Keratinocyte (primary cell): ENCODE results near the gene APLP2.
"Not testable (repeated sequence)": the region's sequence is repeated elsewhere in the genome, so short reads cannot be mapped to it uniquely, and the experiment has no call there.

Experiments
- CTCF ChIP-seq, 3 experiments: IDR thresholded peaks in 1 of 3; conservative IDR thresholded peaks in 1 of 3; optimal IDR thresholded peaks in 1 of 3; 2 replicates in 2 of 3; 3 replicates in 1 of 3; pipeline versions ENCODE3 to v1.5.1; 2011; ENCODE audit warnings: low read length in 3 of 3, mild to moderate bottlenecking in 3 of 3, moderate library complexity in 2 of 3, control low read depth in 1 of 3, inconsistent platforms in 1 of 3; ENCODE audit not compliant: insufficient read depth in 2 of 3; ENCODE audit errors: extremely low read depth in 1 of 3
- EZH2 ChIP-seq: IDR thresholded peaks from one replicate; pipeline ENCODE4 v1.6.1; 2012; ENCODE audit warnings: inconsistent platforms, mild to moderate bottlenecking, low read length, moderate library complexity

- not testable (repeated sequence) for TF ChIP-seq EZH2; CTCF (optimal IDR thresholded peaks at IDR 0.05 in 1 of 3, IDR thresholded peaks at IDR 0.05 in 1 of 3, conservative IDR thresholded peaks at IDR 0.05 in 1 of 3; ENCODE audit: extremely low read depth in 1 of 3, insufficient read depth in 2 of 3, low read length in 3 of 3)
Observed at GRCh38 chr11:130108671-130109070, 39.0 kb downstream of the APLP2 start.
